ENCODE results near the gene DCAF4.

DCAF4 gene

DNA sequence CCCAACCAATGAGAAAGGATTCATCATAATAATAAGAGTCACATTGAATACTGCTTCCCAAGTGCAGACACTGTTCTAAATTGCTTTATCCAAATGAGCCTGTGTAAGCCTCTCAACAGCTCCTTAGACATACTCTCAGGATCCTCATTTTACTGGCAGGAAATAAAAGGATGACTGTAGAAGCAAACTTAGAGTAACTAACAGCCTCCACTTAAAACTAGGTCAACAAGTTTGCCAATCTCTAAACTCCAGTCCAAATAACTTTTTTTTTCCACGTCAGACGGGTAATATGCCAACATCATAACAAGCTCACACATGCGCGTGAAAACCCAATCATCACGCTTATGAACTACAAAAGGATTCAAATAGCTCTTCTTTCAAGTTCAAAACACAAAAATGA, 17.1 kb upstream of the DCAF4 start:
- no peaks in the 10 kb centered on the region for H3K27me3 ChIP-seq (ENCODE audit: insufficient read depth, low read length, poor library complexity, severe bottlenecking)
- no peaks in the 10 kb centered on the region for H3K9me2 ChIP-seq (replicated peaks; ENCODE audit: low read depth, low read length)
- no peaks in the 10 kb centered on the region for H3K79me2 ChIP-seq (ENCODE audit: insufficient read depth, low read length)
- 0 out of 2 replicates have a peak, but pooled peaks cover 10% of the 10 kb centered on the region for H3F3A ChIP-seq (ENCODE audit: low read depth)
- H2AFZ ChIP-seq (ENCODE audit: low read length), result 0 out of 2 replicates have a peak overlapping the region, but pooled peaks have one; percentile 26
- TF ChIP-seq CTCF (conservative IDR thresholded peaks at IDR 0.05; ENCODE audit: low read length) (no peak), EZH2phosphoT487 (IDR thresholded peaks at IDR 0.05; ENCODE audit: borderline replicate concordance) (no peak)
- H3K4me1 ChIP-seq (ENCODE audit: insufficient read depth, low read length, poor library complexity, severe bottlenecking), result peaks cover 30% of the 10 kb centered on the region
- no peaks in the 10 kb centered on the region for H3K9me3 ChIP-seq (ENCODE audit: insufficient read depth, low read depth, low read length)
- H3K9ac ChIP-seq (ENCODE audit: low read depth, low read length, poor library complexity, severe bottlenecking), result no peak overlapping the region
- H3K36me3 ChIP-seq (ENCODE audit: insufficient read depth, low read length), result no peaks in the 10 kb centered on the region
- no peaks in the 10 kb centered on the region for H4K20me1 ChIP-seq (ENCODE audit: insufficient read depth, low read length, poor library complexity, severe bottlenecking)
- no peak overlapping the region for H3K4me3 ChIP-seq (ENCODE audit: low read length, poor library complexity, severe bottlenecking)
- H3K4me2 ChIP-seq (ENCODE audit: low read depth, low read length, poor library complexity, severe bottlenecking), result no peak overlapping the region

GRCh38 chr14:72913809-72914208, 12.5 kb upstream of the DCAF4 start:
- Histone ChIP-seq H3K9ac (ENCODE audit: low read depth, low read length, poor library complexity, severe bottlenecking) (no peak overlapping the region), H3K79me2 (ENCODE audit: insufficient read depth, low read length) (no peaks in the 10 kb centered on the region), H3F3A (ENCODE audit: low read depth) (0 out of 2 replicates have a peak, but pooled peaks cover 5% of the 10 kb centered on the region), H3K9me3 (ENCODE audit: insufficient read depth, low read depth, low read length) (no peaks in the 10 kb centered on the region), H2AFZ (ENCODE audit: low read length) (0 out of 2 replicates have a peak overlapping the region, but pooled peaks have one; percentile 0), H3K27me3 (ENCODE audit: insufficient read depth, low read length, poor library complexity, severe bottlenecking) (no peaks in the 10 kb centered on the region), H3K4me3 (ENCODE audit: low read length, poor library complexity, severe bottlenecking) (no peak overlapping the region), H4K20me1 (ENCODE audit: insufficient read depth, low read length, poor library complexity, severe bottlenecking) (no peaks in the 10 kb centered on the region), H3K36me3 (ENCODE audit: insufficient read depth, low read length) (no peaks in the 10 kb centered on the region), H3K9me2 (replicated peaks; ENCODE audit: low read depth, low read length) (no peaks in the 10 kb centered on the region), H3K4me2 (ENCODE audit: low read depth, low read length, poor library complexity, severe bottlenecking) (no peak overlapping the region), H3K4me1 (ENCODE audit: insufficient read depth, low read length, poor library complexity, severe bottlenecking) (peaks cover 9% of the 10 kb centered on the region)
- TF ChIP-seq CTCF (conservative IDR thresholded peaks at IDR 0.05; ENCODE audit: low read length), result no peak
- no peak for TF ChIP-seq EZH2phosphoT487 (IDR thresholded peaks at IDR 0.05; ENCODE audit: borderline replicate concordance)

GRCh38 chr14:72916174-72916573, 10.1 kb upstream of the DCAF4 start:
- Histone ChIP-seq H3K27me3 (ENCODE audit: insufficient read depth, low read length, poor library complexity, severe bottlenecking) (no peaks in the 10 kb centered on the region), H3K79me2 (ENCODE audit: insufficient read depth, low read length) (no peaks in the 10 kb centered on the region), H4K20me1 (ENCODE audit: insufficient read depth, low read length, poor library complexity, severe bottlenecking) (no peaks in the 10 kb centered on the region), H3K4me1 (ENCODE audit: insufficient read depth, low read length, poor library complexity, severe bottlenecking) (peaks cover 4% of the 10 kb centered on the region), H3K36me3 (ENCODE audit: insufficient read depth, low read length) (no peaks in the 10 kb centered on the region), H3K4me2 (ENCODE audit: low read depth, low read length, poor library complexity, severe bottlenecking) (no peak overlapping the region), H3F3A (ENCODE audit: low read depth) (no peaks in the 10 kb centered on the region), H3K9ac (ENCODE audit: low read depth, low read length, poor library complexity, severe bottlenecking) (no peak overlapping the region), H2AFZ (ENCODE audit: low read length) (no peak overlapping the region), H3K9me2 (replicated peaks; ENCODE audit: low read depth, low read length) (no peaks in the 10 kb centered on the region), H3K4me3 (ENCODE audit: low read length, poor library complexity, severe bottlenecking) (no peak overlapping the region), H3K9me3 (ENCODE audit: insufficient read depth, low read depth, low read length) (no peaks in the 10 kb centered on the region)
- no peak for TF ChIP-seq CTCF (conservative IDR thresholded peaks at IDR 0.05; ENCODE audit: low read length)
- no peak for TF ChIP-seq EZH2phosphoT487 (IDR thresholded peaks at IDR 0.05; ENCODE audit: borderline replicate concordance)
